Measurements from ENCODE around the gene OXER1. TPM values are rescaled to one million over a fixed set of nuclear protein-coding genes. Genes with fewer than 3 reads are reported as not detected.
"Not testable (repeated sequence)": the region's sequence is repeated elsewhere in the genome, so short reads cannot be mapped to it uniquely, and the experiment has no call there.

Gene OXER1
- total RNA-seq, 1 experiment from 2014 or later = not detected

DNA sequence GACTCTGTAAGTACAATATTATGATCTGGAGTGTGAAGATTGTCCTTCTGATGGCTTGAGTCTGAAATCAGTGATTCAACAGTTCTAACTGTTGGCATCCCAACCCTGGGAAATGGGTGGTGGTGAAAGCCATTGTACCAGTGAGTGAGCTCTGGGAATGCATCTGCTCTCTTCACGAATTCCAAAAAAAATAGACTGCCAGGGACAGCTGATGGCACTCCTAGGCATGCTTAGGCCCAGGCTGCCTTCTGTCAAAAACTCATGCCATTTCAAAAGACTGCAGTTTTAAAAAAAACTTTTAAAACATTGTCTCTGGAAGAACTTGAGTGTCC lies 20.3 kb downstream of the OXER1 start:
- Histone ChIP-seq H3K36me3 (no peaks in the 10 kb centered on the region; the same call in 1 of the 2 replicates), H3K27me3 (no peaks in the 10 kb centered on the region), H3K4me3 (no peak overlapping the region), H3K9me3 (no peaks in the 10 kb centered on the region)
- no peak for DNase-seq

DNA sequence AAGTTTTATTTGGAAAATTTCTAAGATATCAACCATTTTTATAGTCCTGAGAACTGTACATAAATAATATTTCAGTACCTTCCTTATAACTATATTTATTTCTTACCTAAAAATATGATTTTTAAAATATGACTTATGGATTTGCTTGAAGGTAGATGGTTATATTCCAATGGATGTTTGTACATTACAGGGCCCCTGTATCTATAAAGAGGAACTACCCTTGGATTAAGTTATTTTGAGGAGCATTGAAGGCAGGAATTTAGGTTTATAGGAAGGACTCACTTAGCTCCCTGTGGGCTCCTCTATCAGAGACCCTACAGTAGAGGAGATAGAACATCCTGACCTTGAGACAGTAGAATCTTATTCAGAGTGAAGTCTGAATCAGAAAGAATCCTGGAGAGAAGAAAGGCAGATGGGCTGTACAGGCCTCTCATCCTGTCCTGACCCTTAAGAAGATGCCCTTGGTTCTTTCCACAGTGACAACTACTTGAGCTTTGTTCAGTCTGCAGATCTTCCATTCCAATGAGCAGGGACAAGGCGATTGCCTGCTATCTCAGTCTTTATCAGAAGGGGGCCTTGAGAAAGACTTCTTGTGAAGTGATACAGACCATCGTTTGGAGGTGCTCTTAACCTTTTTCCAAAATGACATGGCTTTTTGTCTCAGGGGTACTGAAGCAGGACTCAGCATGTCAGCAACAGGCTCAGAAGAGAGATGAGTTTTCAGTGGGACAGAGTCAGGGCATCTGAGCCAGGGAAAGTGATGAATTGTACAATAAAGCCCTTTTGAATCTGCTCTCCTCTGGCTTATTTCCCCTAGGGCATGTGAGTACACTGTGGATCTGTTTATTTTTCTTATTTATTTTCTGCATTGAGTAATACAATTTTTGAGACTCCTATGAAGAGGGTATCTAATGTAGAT lies 20.9 kb downstream of the OXER1 start:
- DNase-seq = no peak
- no peaks in the 10 kb centered on the region for H3K9me3 ChIP-seq
- H3K27me3 ChIP-seq = no peaks in the 10 kb centered on the region
- H3K4me3 ChIP-seq = no peak overlapping the region
- no peaks in the 10 kb centered on the region; the same call in 1 of the 2 replicates for H3K36me3 ChIP-seq

DNA sequence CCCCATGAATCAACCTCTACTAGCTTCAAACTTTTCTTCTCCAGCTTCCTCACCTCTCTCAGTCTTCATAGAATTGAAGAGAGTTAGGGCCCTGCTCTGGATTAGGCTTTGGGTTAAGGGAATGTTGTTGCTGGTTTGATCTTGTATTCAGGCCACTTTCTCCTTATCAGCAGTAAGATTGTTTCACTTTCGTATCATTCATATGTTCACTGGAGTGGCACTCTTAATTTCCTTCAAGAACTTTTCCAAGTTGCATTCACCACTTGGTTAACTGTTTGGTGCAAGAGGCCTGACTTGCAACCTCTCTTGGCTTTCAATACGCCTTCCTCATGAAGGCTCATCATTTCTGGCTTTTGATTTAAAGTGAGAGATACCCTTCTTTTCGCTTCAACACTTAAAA lies 22.8 kb downstream of the OXER1 start:
- no peak for DNase-seq
- Histone ChIP-seq H3K4me3 (no peak overlapping the region), H3K36me3 (no peaks in the 10 kb centered on the region; the same call in 1 of the 2 replicates), H3K9me3 (no peaks in the 10 kb centered on the region), H3K27me3 (no peaks in the 10 kb centered on the region)

DNA sequence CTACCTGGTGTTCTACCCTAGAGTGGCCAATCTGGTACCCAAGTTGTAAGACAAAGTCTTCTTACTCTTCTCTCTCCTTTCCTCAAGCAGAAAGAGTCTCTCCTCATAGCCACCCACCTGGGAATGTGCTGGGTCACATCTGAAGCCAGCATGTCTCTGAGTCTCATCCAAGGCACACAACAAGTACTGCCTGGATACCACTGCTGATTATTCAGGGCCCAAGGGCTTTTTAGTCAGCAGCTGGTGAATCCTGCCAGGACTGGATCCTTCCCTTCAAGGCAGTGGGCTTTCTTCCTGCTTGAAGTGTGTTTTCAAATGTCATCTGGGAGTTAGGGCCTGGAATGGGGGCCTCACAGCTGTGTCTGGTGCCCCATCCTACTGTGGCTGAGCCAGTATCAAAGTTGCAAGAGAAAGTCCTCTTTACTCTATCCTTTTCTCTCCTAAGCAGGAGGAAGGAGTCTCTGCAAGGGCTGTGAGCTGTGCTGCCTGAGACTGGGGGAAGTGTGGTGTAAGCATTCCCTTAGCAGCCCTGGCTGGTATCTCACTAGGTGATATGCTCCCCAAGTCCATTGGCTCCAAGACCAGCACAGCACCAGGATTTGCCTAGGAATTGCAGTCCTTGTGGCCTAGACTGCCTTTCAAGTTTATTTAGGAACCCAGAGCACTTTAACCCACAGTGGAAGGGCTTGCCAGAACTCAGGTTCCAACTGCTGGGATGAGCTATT lies 27.2 kb downstream of the OXER1 start:
- Histone ChIP-seq H3K4me3 (no peak overlapping the region), H3K27me3 (no peaks in the 10 kb centered on the region), H3K36me3 (no peaks in the 10 kb centered on the region; the same call in 1 of the 2 replicates), H3K9me3 (peaks cover 4% of the 10 kb centered on the region; the same call in 1 of the 2 replicates)
- no peak for DNase-seq

DNA sequence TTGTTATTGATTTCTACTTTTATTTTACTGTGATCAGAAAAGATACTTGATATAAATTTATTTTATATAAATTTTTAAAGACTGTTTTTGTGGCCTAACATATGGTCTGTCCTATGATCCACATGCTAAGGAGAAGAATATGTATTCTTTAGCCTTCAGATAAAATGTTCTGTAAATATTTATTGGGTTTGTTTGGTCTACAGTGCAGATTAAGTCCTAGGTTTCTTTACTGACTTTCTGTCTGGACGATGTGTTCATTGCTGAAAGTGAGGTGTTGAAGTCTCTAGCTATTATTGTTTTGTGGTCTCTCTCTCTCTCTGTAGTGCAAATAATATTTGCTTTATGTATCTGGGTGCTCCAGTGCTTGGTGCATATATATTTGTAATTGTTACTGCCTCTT lies 30.1 kb downstream of the OXER1 start:
- no peaks in the 10 kb centered on the region for H3K27me3 ChIP-seq
- DNase-seq = no peak
- no peaks in the 10 kb centered on the region; the same call in 1 of the 2 replicates for H3K36me3 ChIP-seq
- no peak overlapping the region for H3K4me3 ChIP-seq
- H3K9me3 ChIP-seq = peaks cover 15% of the 10 kb centered on the region

DNA sequence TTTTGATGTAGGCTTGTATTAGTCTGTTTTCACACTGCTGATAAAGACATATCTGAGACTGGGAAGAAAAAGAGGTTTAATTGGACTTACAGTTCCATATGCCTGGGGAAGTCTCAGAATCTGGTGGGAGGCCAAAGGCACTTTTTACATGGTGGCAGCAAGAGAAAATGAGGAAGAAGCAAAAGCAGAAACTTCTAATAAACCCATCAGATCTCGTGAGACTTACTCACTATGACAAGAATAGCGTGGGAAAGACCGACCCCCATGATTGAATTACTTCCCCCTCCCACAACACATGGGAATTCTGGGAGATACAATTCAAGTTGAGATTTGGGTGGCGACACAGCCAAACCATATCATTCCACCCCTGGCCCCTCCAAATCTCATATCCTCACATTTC lies 32.6 kb downstream of the OXER1 start:
- H3K27me3 ChIP-seq, H3K4me3 ChIP-seq, DNase-seq, H3K36me3 ChIP-seq: not testable (repeated sequence)
- peaks cover 15% of the 10 kb centered on the region for H3K9me3 ChIP-seq

DNA sequence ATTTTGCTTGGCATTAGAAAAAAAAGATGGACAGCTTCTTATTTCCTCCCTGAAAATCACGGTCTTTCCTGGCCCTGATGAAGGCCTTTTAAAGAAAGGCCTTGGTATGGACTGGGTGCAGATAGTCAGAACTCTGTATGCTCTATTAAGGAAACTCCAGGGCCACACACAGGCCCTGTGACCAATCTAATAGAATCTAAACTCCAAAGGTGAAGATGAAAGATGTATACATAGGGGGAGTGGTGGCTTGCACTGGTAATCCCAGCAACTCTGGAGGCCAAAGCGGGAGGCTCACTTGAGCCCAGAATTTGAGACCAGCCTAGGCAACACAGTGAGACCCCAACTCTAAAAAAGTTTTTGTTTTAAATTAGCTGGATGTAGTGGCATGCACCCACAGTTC lies 37.3 kb downstream of the OXER1 start:
- no peaks in the 10 kb centered on the region for H3K36me3 ChIP-seq
- DNase-seq = no peak

DNA sequence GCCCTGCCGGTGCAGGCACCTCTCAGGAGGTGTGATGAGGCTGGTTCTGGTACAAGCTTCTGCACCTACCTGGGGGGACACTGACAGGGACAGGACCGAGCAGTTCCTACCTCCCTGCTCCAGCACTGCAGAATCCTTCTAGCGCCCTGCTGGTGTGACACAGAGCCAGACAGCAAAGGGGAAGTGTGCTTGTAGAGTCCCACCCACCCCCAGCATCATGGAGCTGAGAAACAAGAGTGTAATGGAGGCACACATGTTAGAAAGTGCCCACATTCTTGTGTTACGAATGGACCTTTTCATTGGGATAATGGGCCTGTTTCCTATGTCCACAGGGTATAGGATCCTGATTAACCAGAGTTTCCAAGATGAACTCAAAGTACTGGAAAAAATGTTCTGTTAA lies 38.3 kb downstream of the OXER1 start:
- H3K4me3 ChIP-seq = no peak overlapping the region
- H3K36me3 ChIP-seq = no peaks in the 10 kb centered on the region
- no peak for DNase-seq
- H3K9me3 ChIP-seq = peaks cover 11% of the 10 kb centered on the region
- H3K27me3 ChIP-seq = no peaks in the 10 kb centered on the region

More for the DNA sequence above, 37.3 kb downstream of the OXER1 start:
- Histone ChIP-seq H3K9me3 (peaks cover 11% of the 10 kb centered on the region), H3K4me3 (no peak overlapping the region), H3K27me3 (no peaks in the 10 kb centered on the region)

DNA sequence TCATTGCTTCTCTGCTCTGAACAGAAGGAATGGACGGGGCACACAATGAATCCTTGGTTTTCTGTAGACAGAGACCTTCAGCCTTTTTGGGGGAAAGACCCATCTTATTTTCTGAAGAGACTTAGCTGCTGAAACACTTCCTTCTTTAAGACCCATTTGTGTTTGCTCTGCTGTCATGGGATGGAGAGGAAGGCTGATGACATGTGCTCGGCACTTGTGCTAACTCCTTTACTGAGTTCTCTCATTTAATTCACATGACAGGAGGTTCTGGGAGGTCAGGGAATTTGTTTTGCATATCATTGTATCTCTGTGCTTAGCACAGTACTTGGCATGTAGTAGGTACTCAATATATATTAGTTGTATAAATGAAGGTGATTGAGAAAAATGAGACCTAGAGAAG lies 39.0 kb downstream of the OXER1 start:
- Histone ChIP-seq H3K4me3 (no peak overlapping the region), H3K27me3 (no peaks in the 10 kb centered on the region), H3K36me3 (no peaks in the 10 kb centered on the region), H3K9me3 (peaks cover 6% of the 10 kb centered on the region)
- no peak for DNase-seq

DNA sequence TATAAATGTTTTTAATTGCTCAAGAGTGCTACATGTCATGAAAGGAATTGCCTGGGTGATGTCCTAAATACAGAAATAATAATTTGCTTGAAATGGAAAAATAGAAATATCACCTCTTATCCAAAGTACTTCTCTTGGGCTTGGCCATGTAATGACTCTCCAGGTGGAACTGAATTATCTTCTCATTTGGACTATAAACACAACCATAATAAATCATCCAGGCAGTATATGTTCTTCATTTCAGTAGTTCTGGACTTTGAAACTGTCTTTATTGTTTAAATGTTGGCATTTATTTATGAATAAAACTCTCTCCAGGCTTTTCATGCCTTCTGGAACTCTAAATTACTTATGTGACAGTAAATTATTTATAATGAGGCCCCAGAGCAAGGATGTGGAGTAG lies 40.5 kb downstream of the OXER1 start:
- DNase-seq = no peak
- no peaks in the 10 kb centered on the region for H3K36me3 ChIP-seq
- no peaks in the 10 kb centered on the region for H3K27me3 ChIP-seq
- no peaks in the 10 kb centered on the region for H3K9me3 ChIP-seq
- no peak overlapping the region for H3K4me3 ChIP-seq

DNA sequence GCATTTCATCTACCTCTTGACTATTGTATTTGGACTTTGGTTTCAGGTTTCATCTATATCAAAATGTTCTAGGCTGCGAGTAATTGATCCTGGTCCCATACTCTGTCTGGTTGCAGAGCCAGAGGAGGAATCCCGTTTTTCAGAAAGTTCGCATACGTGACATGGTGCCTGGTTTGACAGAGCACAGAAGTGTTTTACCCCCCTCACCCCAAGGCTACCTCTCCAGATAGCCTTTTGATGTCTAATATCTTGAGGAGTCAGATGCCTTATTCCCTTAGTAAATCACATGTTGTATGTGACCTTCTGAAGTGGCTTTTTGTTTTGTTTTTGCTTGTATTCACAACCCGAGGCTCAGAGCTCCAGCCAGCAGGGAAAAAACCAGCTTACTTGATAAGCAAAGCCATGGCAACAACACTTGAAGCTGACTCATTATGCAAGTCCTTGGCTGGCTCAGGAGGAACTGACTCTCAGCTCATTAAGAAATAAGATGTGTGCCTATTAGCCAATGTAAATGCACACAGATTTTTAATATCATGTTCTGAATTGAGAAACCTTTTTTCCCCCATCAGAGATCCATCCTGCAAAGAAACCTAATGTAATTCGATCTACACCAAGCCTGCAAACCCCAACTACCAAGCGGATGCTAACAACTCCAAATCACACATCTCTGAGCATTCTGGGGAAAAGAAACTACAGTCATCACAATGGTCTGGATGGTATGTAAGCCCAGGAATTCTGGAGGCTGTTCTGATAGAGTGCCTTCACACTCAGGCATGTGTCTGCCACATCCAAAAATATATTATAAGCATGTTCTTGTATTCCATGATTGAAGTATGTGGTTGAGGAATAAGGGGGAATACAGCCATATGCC lies 41.4 kb downstream of the OXER1 start:
- DNase-seq = peak; percentile 38
- H3K9me3 ChIP-seq = no peaks in the 10 kb centered on the region
- H3K4me3 ChIP-seq = no peak overlapping the region
- no peaks in the 10 kb centered on the region for H3K27me3 ChIP-seq
- H3K36me3 ChIP-seq = no peaks in the 10 kb centered on the region

DNA sequence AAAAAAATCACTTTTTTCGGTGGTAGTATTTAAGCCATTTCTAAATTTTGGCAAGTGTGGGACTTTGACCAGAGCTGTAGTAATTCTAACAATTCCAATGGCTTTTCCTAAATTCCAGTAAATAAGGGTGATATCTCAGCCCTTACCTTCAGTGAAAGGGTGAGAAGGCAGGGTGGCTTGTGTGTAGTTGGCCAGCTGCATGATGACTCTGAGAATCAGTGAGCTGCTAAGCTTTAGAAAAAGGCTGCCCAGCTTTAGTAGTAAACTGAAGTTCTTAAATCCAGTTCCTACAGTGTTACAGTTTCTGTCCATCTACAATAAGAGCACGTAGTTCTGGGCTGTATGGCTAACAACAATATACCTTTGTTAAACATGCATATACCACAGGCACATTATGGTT lies 42.0 kb downstream of the OXER1 start:
- no peak for DNase-seq
- no peaks in the 10 kb centered on the region for H3K27me3 ChIP-seq
- H3K4me3 ChIP-seq = no peak overlapping the region
- H3K9me3 ChIP-seq = no peaks in the 10 kb centered on the region
- no peaks in the 10 kb centered on the region for H3K36me3 ChIP-seq

DNA sequence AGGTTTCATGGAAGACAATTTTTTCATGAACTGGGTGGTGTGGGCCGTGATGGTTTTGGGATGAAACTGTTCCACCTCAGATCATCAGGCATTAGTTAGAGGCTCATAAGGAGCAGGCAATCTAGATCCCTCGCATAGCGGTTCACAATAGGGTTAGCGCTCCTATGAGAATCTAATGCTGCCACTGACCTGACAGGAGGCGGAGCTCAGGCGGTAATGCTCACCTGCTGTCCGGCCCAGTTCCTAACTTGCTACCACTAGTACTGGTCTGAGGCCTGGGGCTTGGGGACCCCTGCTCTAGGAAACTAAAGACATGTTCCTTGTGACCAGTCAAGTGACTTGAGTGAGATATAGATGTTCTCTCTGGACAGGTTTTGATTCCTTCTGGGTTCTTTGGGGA lies 49.2 kb downstream of the OXER1 start:
- H3K36me3 ChIP-seq = peaks cover 1% of the 10 kb centered on the region; the same call in 1 of the 2 replicates
- no peak overlapping the region for H3K4me3 ChIP-seq
- no peaks in the 10 kb centered on the region for H3K9me3 ChIP-seq
- DNase-seq = no peak
- no peaks in the 10 kb centered on the region for H3K27me3 ChIP-seq

DNA sequence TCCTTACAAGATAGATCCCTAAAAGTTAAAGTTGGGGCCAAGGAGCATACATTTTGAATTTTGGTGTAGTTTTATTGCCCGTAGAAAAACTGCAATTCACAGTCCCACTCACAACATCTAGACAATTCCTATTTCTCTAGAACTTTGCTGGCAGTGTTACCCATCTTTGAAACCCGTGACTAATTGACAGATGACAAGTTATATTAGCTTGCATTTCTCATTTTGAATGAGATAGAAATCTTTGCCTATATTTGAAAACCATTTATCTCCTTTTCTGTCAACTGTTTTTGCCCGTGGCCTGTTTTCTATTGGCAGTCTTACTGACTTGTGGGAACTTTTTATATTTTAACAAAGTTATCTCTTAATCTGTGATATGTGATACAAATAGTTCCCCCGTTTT lies 50.0 kb downstream of the OXER1 start:
- Histone ChIP-seq H3K27me3 (no peaks in the 10 kb centered on the region), H3K36me3 (peaks cover 2% of the 10 kb centered on the region; the same call in 1 of the 2 replicates), H3K9me3 (no peaks in the 10 kb centered on the region), H3K4me3 (no peak overlapping the region)
- no peak for DNase-seq

DNA sequence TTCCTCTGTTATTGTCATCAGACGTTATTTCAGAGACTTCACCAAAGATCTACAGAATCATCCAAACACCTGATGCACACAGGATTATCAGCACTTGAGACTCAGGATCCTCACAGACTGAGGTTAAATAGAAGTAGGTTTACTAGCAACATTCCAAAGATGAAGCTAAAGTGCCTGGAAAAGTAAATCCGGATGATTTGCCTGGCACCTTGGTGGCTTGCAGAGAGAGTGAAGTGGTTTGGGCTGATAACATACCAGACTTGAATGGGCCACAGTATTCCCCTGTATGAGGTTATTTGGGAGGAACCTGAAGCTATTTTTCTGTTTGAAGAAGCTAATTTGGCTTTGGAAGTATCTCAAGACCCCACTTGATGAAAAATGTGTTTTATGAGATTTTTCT lies 51.0 kb downstream of the OXER1 start:
- Histone ChIP-seq H3K4me3 (no peak overlapping the region), H3K36me3 (peaks cover 2% of the 10 kb centered on the region), H3K27me3 (no peaks in the 10 kb centered on the region), H3K9me3 (no peaks in the 10 kb centered on the region)
- no peak for DNase-seq

Measured in MG63 (cell line).